Measurements from ENCODE around the gene GLUD1.
"Not testable (repeated sequence)": the region's sequence is repeated elsewhere in the genome, so short reads cannot be mapped to it uniquely, and the experiment has no call there.

Gene GLUD1

GRCh38 chr10:87038786-87039185 lies 55.9 kb downstream of the GLUD1 start:
- Histone ChIP-seq H3K36me3 (ENCODE audit: control insufficient read depth, insufficient read depth, low read length) (no peaks in the 10 kb centered on the region), H3K9ac (no peak overlapping the region), H3K27me3 (ENCODE audit: control insufficient read depth, insufficient read depth, low read length) (no peaks in the 10 kb centered on the region), H3K4me3 (ENCODE audit: low read depth, low read length) (no peak overlapping the region), H3K79me2 (no peaks in the 10 kb centered on the region), H3K27ac (no peak overlapping the region), H3K4me1 (no peaks in the 10 kb centered on the region), H2AFZ (no peak overlapping the region), H3K9me3 (ENCODE audit: control insufficient read depth, low read length) (no peaks in the 10 kb centered on the region), H3K4me2 (ENCODE audit: low read length) (no peak overlapping the region)
- no peak for TF ChIP-seq CTCF (IDR thresholded peaks at IDR 0.05)

GRCh38 chr10:87038286-87038717 lies 56.3 kb downstream of the GLUD1 start:
- Histone ChIP-seq H2AFZ (no peak overlapping the region), H3K4me1 (no peaks in the 10 kb centered on the region), H3K9ac (no peak overlapping the region), H3K79me2 (no peaks in the 10 kb centered on the region), H3K36me3 (ENCODE audit: control insufficient read depth, insufficient read depth, low read length) (no peaks in the 10 kb centered on the region), H3K4me2 (ENCODE audit: low read length) (no peak overlapping the region), H3K27me3 (ENCODE audit: control insufficient read depth, insufficient read depth, low read length) (no peaks in the 10 kb centered on the region), H3K27ac (no peak overlapping the region), H3K4me3 (ENCODE audit: low read depth, low read length) (no peak overlapping the region), H3K9me3 (ENCODE audit: control insufficient read depth, low read length) (no peaks in the 10 kb centered on the region)
- no peak for TF ChIP-seq CTCF (IDR thresholded peaks at IDR 0.05)

- Histone ChIP-seq H3K4me2 (ENCODE audit: low read length) (no peak overlapping the region), H2AFZ (no peak overlapping the region), H3K79me2 (no peaks in the 10 kb centered on the region), H3K27ac (no peak overlapping the region), H3K9ac (no peak overlapping the region), H3K9me3 (ENCODE audit: control insufficient read depth, low read length) (no peaks in the 10 kb centered on the region), H3K4me1 (no peaks in the 10 kb centered on the region), H3K36me3 (ENCODE audit: control insufficient read depth, insufficient read depth, low read length) (no peaks in the 10 kb centered on the region), H3K4me3 (ENCODE audit: low read depth, low read length) (no peak overlapping the region), H3K27me3 (ENCODE audit: control insufficient read depth, insufficient read depth, low read length) (no peaks in the 10 kb centered on the region)
- TF ChIP-seq CTCF (IDR thresholded peaks at IDR 0.05), result no peak
Measured at GRCh38 chr10:87036623-87037022, 58.0 kb downstream of the GLUD1 start.

- Histone ChIP-seq H3K27ac (no peak overlapping the region), H3K9me3 (ENCODE audit: control insufficient read depth, low read length) (no peaks in the 10 kb centered on the region), H3K4me2 (ENCODE audit: low read length) (no peak overlapping the region), H3K27me3 (ENCODE audit: control insufficient read depth, insufficient read depth, low read length) (no peaks in the 10 kb centered on the region), H3K4me3 (ENCODE audit: low read depth, low read length) (no peak overlapping the region), H3K4me1 (no peaks in the 10 kb centered on the region), H3K9ac (no peak overlapping the region), H3K36me3 (ENCODE audit: control insufficient read depth, insufficient read depth, low read length) (no peaks in the 10 kb centered on the region), H3K79me2 (no peaks in the 10 kb centered on the region), H2AFZ (no peak overlapping the region)
- TF ChIP-seq CTCF (IDR thresholded peaks at IDR 0.05), result no peak
Measured at GRCh38 chr10:87030912-87031635, 63.6 kb downstream of the GLUD1 start.

- not testable (repeated sequence) for H3K9ac ChIP-seq; H3K9me3 ChIP-seq (ENCODE audit: control insufficient read depth, low read length); H3K27me3 ChIP-seq (ENCODE audit: control insufficient read depth, insufficient read depth, low read length); H3K4me3 ChIP-seq (ENCODE audit: low read depth, low read length); H3K4me2 ChIP-seq (ENCODE audit: low read length); H3K36me3 ChIP-seq (ENCODE audit: control insufficient read depth, insufficient read depth, low read length); H3K4me1 ChIP-seq; H2AFZ ChIP-seq; H3K79me2 ChIP-seq; H3K27ac ChIP-seq
Measured at GRCh38 chr10:87030419-87030818, 64.2 kb downstream of the GLUD1 start.

GRCh38 chr10:87026747-87027508 lies 67.7 kb downstream of the GLUD1 start:
- not testable (repeated sequence) for H3K27me3 ChIP-seq (ENCODE audit: control insufficient read depth, insufficient read depth, low read length); H3K27ac ChIP-seq; H3K9me3 ChIP-seq (ENCODE audit: control insufficient read depth, low read length); H3K4me2 ChIP-seq (ENCODE audit: low read length); H2AFZ ChIP-seq; H3K79me2 ChIP-seq; H3K9ac ChIP-seq; H3K4me3 ChIP-seq (ENCODE audit: low read depth, low read length); H3K4me1 ChIP-seq; H3K36me3 ChIP-seq (ENCODE audit: control insufficient read depth, insufficient read depth, low read length)

- not testable (repeated sequence) for H3K36me3 ChIP-seq (ENCODE audit: control insufficient read depth, insufficient read depth, low read length); H3K79me2 ChIP-seq; H2AFZ ChIP-seq; H3K4me2 ChIP-seq (ENCODE audit: low read length); H3K4me1 ChIP-seq; H3K27ac ChIP-seq; H3K27me3 ChIP-seq (ENCODE audit: control insufficient read depth, insufficient read depth, low read length); H3K9me3 ChIP-seq (ENCODE audit: control insufficient read depth, low read length); H3K9ac ChIP-seq; H3K4me3 ChIP-seq (ENCODE audit: low read depth, low read length)
Measured at GRCh38 chr10:87025285-87025958, 69.2 kb downstream of the GLUD1 start.
